Choroid plexus epithelial cell (primary cell): Measurements from ENCODE around the gene SAPCD2.
"Not testable (repeated sequence)": the region's sequence is repeated elsewhere in the genome, so short reads cannot be mapped to it uniquely, and the experiment has no call there.

Source experiments
- DNase-seq: peaks from one replicate; pipeline ENCODE4 v3.0.0-alpha.2; 2010; ENCODE audit warnings: low read depth
- H3K4me3 ChIP-seq: 2 replicates; pipeline ENCODE4 v1.5.1; 2011; ENCODE audit warnings: low read depth, mild to moderate bottlenecking, control low read depth, low read length, moderate library complexity
- TF ChIP-seq, protein P1 (sequence below): conservative IDR thresholded peaks from 2 replicates; pipeline ENCODE4 v1.5.1; 2011; ENCODE audit warnings: low read depth, mild to moderate bottlenecking, control low read depth, inconsistent platforms, low read length, moderate library complexity

Gene SAPCD2

DNA sequence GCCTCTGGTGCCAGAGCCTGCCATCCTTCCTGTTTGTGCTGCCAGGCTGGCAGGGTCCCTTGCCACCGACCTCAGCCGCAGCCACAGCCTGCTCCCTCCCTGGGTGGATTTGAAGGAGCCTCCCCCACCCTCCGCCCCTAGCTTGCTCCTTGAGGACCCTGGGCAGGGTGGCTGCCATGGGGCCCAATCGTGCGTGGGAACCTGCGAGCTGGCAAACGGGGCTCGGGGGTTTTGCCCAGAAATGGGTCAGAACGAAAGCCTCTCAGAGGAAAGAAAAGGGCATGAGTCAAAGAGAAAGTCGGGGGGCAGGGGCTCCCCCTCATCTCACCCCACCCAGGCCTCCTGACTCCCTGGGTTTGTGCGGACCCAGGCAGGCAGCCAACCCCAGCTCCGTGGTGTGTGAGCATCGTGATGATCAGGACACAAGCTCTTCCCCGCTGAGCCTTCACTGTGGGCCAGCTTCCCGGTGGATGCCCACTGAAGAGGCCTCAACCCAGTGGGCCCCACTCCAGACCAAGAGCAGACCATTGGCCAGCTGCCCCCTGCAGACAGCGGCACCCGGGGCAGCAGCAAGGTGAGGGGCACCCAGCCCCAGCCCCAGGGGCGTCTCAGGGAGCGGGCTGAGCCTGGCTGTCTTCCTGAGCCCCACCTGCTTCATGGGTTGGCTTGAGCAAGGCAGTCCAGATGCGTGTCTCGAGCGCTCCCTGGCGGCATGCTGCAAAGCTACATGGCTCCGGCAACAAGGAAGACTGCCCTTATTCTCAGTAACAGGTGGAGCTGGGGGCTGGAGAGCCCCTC lies 35.4 kb downstream of the SAPCD2 start:
- H3K4me3 ChIP-seq = no peak overlapping the region
- DNase-seq = peak; percentile 92
- TF ChIP-seq, protein P1, sequence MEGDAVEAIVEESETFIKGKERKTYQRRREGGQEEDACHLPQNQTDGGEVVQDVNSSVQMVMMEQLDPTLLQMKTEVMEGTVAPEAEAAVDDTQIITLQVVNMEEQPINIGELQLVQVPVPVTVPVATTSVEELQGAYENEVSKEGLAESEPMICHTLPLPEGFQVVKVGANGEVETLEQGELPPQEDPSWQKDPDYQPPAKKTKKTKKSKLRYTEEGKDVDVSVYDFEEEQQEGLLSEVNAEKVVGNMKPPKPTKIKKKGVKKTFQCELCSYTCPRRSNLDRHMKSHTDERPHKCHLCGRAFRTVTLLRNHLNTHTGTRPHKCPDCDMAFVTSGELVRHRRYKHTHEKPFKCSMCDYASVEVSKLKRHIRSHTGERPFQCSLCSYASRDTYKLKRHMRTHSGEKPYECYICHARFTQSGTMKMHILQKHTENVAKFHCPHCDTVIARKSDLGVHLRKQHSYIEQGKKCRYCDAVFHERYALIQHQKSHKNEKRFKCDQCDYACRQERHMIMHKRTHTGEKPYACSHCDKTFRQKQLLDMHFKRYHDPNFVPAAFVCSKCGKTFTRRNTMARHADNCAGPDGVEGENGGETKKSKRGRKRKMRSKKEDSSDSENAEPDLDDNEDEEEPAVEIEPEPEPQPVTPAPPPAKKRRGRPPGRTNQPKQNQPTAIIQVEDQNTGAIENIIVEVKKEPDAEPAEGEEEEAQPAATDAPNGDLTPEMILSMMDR = peak; percentile 89

- no peak for DNase-seq
- TF ChIP-seq, protein P1 = no peak
- H3K4me3 ChIP-seq = no peak overlapping the region
Measured at GRCh38 chr9:137034039-137034708, 36.2 kb downstream of the SAPCD2 start.

GRCh38 chr9:137033481-137033880 lies 36.9 kb downstream of the SAPCD2 start:
- H3K4me3 ChIP-seq, DNase-seq: not testable (repeated sequence)

GRCh38 chr9:137032858-137033257 lies 37.5 kb downstream of the SAPCD2 start:
- TF ChIP-seq, protein P1 = no peak
- no peak for DNase-seq
- H3K4me3 ChIP-seq = no peak overlapping the region

GRCh38 chr9:137031904-137032640 lies 38.3 kb downstream of the SAPCD2 start, which contains the start of gene FUT7:
Gene FUT7, minus strand, starts transcription at chr9:137032088. Its CDS starts 97 bp downstream, at chr9:137031991.
- no peak for DNase-seq
- no peak within 1 kb of the TSS for H3K4me3 ChIP-seq
- TF ChIP-seq, protein P1 = no peak

DNA sequence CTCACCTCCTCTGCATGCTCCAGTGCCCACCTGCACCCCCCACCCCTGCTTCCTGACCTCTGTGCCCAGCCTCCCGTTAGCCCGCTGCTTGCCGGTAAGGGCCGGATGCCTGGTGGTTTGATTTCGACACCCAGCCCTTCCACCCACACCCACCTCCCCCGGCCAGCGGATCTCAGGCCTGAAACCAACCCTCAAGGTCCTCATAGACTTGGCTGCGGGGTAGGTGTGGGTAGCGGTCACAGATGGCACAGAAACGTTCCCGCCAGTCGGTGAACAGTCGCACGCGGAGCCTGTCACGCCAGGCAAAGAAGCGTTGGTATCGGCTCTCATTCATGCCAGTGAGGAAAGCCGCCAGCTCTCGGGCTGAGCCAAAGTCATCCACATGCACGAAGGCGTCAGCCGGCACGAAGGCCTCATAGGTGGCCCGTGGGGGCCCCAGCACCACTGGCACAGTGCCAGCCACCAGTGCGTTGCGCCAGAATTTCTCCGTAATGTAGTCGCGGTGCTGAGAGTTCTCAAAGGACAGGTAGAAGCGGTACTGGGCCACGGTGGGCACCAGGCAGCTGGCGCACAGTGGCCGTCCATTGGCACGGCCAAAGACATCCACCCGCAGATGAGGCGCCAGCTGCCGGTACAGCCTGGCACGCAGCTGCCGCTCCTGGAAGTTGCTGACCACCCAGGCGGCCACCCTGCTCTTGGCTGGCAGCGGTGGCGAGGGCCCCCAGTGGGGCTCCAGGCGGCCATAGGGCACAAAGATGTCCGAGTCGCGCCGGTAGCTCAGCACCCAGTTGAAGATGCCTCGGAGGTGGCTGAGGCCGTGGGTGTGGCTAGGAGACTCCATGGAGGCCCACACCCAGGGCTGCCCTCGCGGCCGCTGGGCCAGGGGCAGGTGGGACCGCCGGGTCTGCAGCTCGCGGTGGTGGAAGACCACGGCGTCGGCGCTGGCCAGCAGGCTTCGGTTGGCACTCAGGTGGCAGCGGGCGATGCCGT lies 39.5 kb downstream of the SAPCD2 start:
- no peak overlapping the region for H3K4me3 ChIP-seq
- DNase-seq = no peak
- TF ChIP-seq, protein P1 = no peak
